Breast epithelium (tissue), 3 donors: Measurements from ENCODE around the gene PATJ.

Experiments used
- CTCF ChIP-seq, 3 donors: fragments of 450-650 bp; IDR thresholded peaks; one replicate each; pipeline ENCODE4 v1.5.1; 2016 to 2017; ENCODE audit warnings: antibody characterized with exemption in 3 of 3, mild to moderate bottlenecking in 3 of 3, moderate library complexity in 3 of 3
- POLR2AphosphoS5 ChIP-seq, 3 donors: sonication (generic); formaldehyde crosslinking; IDR thresholded peaks; one replicate each; pipeline ENCODE4 v1.6.1; 2017; ENCODE audit warnings: antibody characterized with exemption in 3 of 3

- no peak for TF ChIP-seq CTCF (IDR thresholded peaks at IDR 0.05)
- no peak for TF ChIP-seq POLR2AphosphoS5 (IDR thresholded peaks at IDR 0.05)
Measured at GRCh38 chr1:62012836-62013235, 270.6 kb downstream of the PATJ start.
